SU-DHL-6 (cell line): ENCODE measurements around the gene B4GALT6.

Source experiments
- H2AFZ ChIP-seq: fragments of 200-600 bp; sonication (generic); 2 replicates; pipeline ENCODE4 v1.6.1; 2014; ENCODE audit warnings: low read depth, mild to moderate bottlenecking, moderate library complexity, mixed read lengths, antibody characterized with exemption, low read length; ENCODE audit not compliant: severe bottlenecking
- H3F3A ChIP-seq: fragments of 200-600 bp; shearing (Covaris generic); 2 replicates; pipeline ENCODE4 v1.6.0; 2016; ENCODE audit warnings: antibody characterized with exemption, mild to moderate bottlenecking; ENCODE audit not compliant: insufficient read depth
- H3K27ac ChIP-seq: fragments of 200-600 bp; sonication (generic); 2 replicates; pipeline ENCODE4 v1.5.1; 2016; ENCODE audit warnings: low read depth, mild to moderate bottlenecking, low read length, moderate library complexity, mixed read lengths
- H3K27me3 ChIP-seq: fragments of 200-600 bp; sonication (generic), shearing (Covaris generic); 2 replicates; pipeline ENCODE4 v1.6.0; 2014; ENCODE audit warnings: mild to moderate bottlenecking, low read length
- H3K36me3 ChIP-seq: fragments of 200-600 bp; sonication (generic); 2 replicates; pipeline ENCODE4 v1.6.1; 2014; ENCODE audit warnings: mild to moderate bottlenecking, low read length, mixed read lengths
- H3K4me2 ChIP-seq: fragments of 300-600, 200-600 bp; shearing (Covaris generic), sonication (generic); 2 replicates; pipeline ENCODE4 v1.6.0; 2014; ENCODE audit warnings: low read length, low read depth, mild to moderate bottlenecking; ENCODE audit not compliant: poor library complexity, severe bottlenecking
- H3K4me3 ChIP-seq: fragments of 200-600 bp; sonication (generic); 2 replicates; pipeline ENCODE4 v1.5.1; 2014; ENCODE audit warnings: antibody characterized with exemption, low read length, mild to moderate bottlenecking, mixed read lengths; ENCODE audit not compliant: insufficient read depth, poor library complexity, severe bottlenecking
- H3K79me2 ChIP-seq: fragments of 200-600 bp; sonication (generic); 2 replicates; pipeline ENCODE4 v1.6.1; 2014; ENCODE audit warnings: mild to moderate bottlenecking, low read length, moderate library complexity; ENCODE audit not compliant: insufficient read depth
- H3K9ac ChIP-seq: fragments of 200-600 bp; sonication (generic); 2 replicates; pipeline ENCODE4 v1.7.0; 2014; ENCODE audit warnings: mild to moderate bottlenecking, low read length
- H3K9me2 ChIP-seq: fragments of 200-600 bp; sonication (generic); replicated peaks from 2 replicates; pipeline ENCODE4 v1.6.1; 2014; ENCODE audit warnings: low read length; ENCODE audit not compliant: insufficient read depth
- H3K9me3 ChIP-seq: fragments of 200-600 bp; sonication (generic); 2 replicates; pipeline ENCODE4 v1.6.1; 2014; ENCODE audit warnings: low read length, mixed read lengths; ENCODE audit not compliant: insufficient read depth
- H4K20me1 ChIP-seq: fragments of 200-600 bp; sonication (generic); 2 replicates; pipeline ENCODE4 v1.6.1; 2014; ENCODE audit warnings: low read depth, mild to moderate bottlenecking, antibody characterized with exemption, low read length, moderate library complexity, mixed read lengths
- CTCF ChIP-seq: fragments of 200-600 bp; sonication (generic); IDR thresholded peaks from one replicate; pipeline ENCODE4 v1.5.1; 2017; ENCODE audit warnings: antibody characterized with exemption, mild to moderate bottlenecking, low read length, moderate library complexity; ENCODE audit not compliant: insufficient read depth, poor library complexity, severe bottlenecking
- EZH2phosphoT487 ChIP-seq: fragments of 200-600 bp; sonication (generic), shearing (Covaris generic); conservative IDR thresholded peaks from 2 replicates; pipeline ENCODE4 v1.6.1; 2018; ENCODE audit warnings: mild to moderate bottlenecking, antibody characterized with exemption, low read length, moderate library complexity, mixed read lengths

Gene B4GALT6

GRCh38 chr18:31651369-31651768 is 33.0 kb downstream of the B4GALT6 start:
- H3K9me2 ChIP-seq, result no peaks in the 10 kb centered on the region
- no peak overlapping the region for H3K4me3 ChIP-seq
- H2AFZ ChIP-seq, result no peak overlapping the region
- no peaks in the 10 kb centered on the region for H3K27me3 ChIP-seq
- H3K27ac ChIP-seq, result no peak overlapping the region
- no peak overlapping the region for H3K9ac ChIP-seq
- H3K79me2 ChIP-seq, result no peaks in the 10 kb centered on the region
- no peak overlapping the region for H3K4me2 ChIP-seq
- H3F3A ChIP-seq, result no peaks in the 10 kb centered on the region
- no peak for TF ChIP-seq CTCF
- no peak for TF ChIP-seq EZH2phosphoT487
- H4K20me1 ChIP-seq, result no peaks in the 10 kb centered on the region
- no peaks in the 10 kb centered on the region for H3K9me3 ChIP-seq
- no peaks in the 10 kb centered on the region for H3K36me3 ChIP-seq

- no peaks in the 10 kb centered on the region for H3K9me2 ChIP-seq
- H4K20me1 ChIP-seq, result no peaks in the 10 kb centered on the region
- no peaks in the 10 kb centered on the region for H3K9me3 ChIP-seq
- H3K9ac ChIP-seq, result no peak overlapping the region
- no peak overlapping the region for H3K27ac ChIP-seq
- TF ChIP-seq CTCF (no peak), EZH2phosphoT487 (no peak)
- no peak overlapping the region for H3K4me2 ChIP-seq
- no peaks in the 10 kb centered on the region for H3F3A ChIP-seq
- no peak overlapping the region for H2AFZ ChIP-seq
- H3K4me3 ChIP-seq, result no peak overlapping the region
- no peaks in the 10 kb centered on the region for H3K27me3 ChIP-seq
- no peaks in the 10 kb centered on the region for H3K36me3 ChIP-seq
- no peaks in the 10 kb centered on the region for H3K79me2 ChIP-seq
These were observed 34.2 kb downstream of the B4GALT6 start for GRCh38 chr18:31649978-31650719.

GRCh38 chr18:31649449-31649848 is 34.9 kb downstream of the B4GALT6 start:
- Histone ChIP-seq H3K36me3 (no peaks in the 10 kb centered on the region), H3K9me3 (no peaks in the 10 kb centered on the region), H3K27ac (no peak overlapping the region), H4K20me1 (no peaks in the 10 kb centered on the region), H3K27me3 (no peaks in the 10 kb centered on the region), H3K4me3 (no peak overlapping the region), H2AFZ (no peak overlapping the region), H3K79me2 (no peaks in the 10 kb centered on the region), H3K9me2 (no peaks in the 10 kb centered on the region), H3F3A (no peaks in the 10 kb centered on the region), H3K4me2 (no peak overlapping the region), H3K9ac (no peak overlapping the region)
- TF ChIP-seq CTCF, result no peak
- TF ChIP-seq EZH2phosphoT487, result no peak
